ENCODE results near the gene CDKN1A.

The CDKN1A gene

GRCh38 chr6:36660771-36661471, 17.6 kb upstream of the CDKN1A start:
- no peak for TF ChIP-seq TRIM28 (IDR thresholded peaks at IDR 0.05; ENCODE audit: borderline replicate concordance, low read length)
- TF ChIP-seq MEIS1 (CRISPR knock-in tag; IDR thresholded peaks at IDR 0.05; ENCODE audit: borderline replicate concordance): no peak
- TF ChIP-seq, protein P1, sequence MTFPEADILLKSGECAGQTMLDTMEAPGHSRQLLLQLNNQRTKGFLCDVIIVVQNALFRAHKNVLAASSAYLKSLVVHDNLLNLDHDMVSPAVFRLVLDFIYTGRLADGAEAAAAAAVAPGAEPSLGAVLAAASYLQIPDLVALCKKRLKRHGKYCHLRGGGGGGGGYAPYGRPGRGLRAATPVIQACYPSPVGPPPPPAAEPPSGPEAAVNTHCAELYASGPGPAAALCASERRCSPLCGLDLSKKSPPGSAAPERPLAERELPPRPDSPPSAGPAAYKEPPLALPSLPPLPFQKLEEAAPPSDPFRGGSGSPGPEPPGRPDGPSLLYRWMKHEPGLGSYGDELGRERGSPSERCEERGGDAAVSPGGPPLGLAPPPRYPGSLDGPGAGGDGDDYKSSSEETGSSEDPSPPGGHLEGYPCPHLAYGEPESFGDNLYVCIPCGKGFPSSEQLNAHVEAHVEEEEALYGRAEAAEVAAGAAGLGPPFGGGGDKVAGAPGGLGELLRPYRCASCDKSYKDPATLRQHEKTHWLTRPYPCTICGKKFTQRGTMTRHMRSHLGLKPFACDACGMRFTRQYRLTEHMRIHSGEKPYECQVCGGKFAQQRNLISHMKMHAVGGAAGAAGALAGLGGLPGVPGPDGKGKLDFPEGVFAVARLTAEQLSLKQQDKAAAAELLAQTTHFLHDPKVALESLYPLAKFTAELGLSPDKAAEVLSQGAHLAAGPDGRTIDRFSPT (tag by site-specific recombination; IDR thresholded peaks at IDR 0.05): no peak
- Histone ChIP-seq H3K36me3 (ENCODE audit: control insufficient read depth in 2 of 2, insufficient read depth in 1 of 2, low read length in 2 of 2) (no peaks in the 10 kb centered on the region), H3K4me1 (ENCODE audit: control insufficient read depth, insufficient read depth, low read length) (no peaks in the 10 kb centered on the region), H3K4me3 (ENCODE audit: low read depth, low read length) (no peak overlapping the region), H3K27ac (ENCODE audit: extremely low read depth, low read depth, low read length) (no peak overlapping the region), H3K9me3 (ENCODE audit: control insufficient read depth, insufficient read depth, low read depth, low read length) (no peaks in the 10 kb centered on the region)
- ChIA-PET POLR2A (no interaction called here), CTCF (no interaction called here)

DNA sequence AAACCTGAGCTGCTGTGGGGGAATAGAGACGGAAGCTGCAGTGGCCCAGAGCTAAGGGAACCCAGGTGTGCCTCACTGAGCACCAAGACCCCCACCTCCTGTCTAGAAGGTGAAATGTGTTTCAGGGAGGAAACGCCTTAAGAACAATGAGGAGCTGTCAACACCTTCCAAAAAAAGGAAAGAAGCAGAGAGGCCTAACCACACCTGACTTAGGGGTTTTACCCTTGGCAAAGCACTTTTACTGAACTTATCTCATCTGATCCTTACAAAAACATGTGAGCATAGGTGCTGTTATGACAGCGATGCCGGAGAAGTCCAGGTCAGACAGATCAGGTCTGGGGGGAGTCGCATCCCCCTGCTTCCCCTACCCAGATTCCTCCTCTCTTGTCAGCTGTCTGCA, 16.1 kb upstream of the CDKN1A start:
- H3K9me3 ChIP-seq (ENCODE audit: control insufficient read depth, insufficient read depth, low read depth, low read length): no peaks in the 10 kb centered on the region
- CTCF ChIA-PET: interaction anchor here (0.5 to 1.6 kb wide), 5 partner anchors 11 to 548 kb away, joined by 4 to 7 read pairs (median 4); no protein-coding TSS in a partner anchor
- no peak overlapping the region for H3K4me3 ChIP-seq (ENCODE audit: low read depth, low read length)
- no peaks in the 10 kb centered on the region for H3K36me3 ChIP-seq (ENCODE audit: control insufficient read depth in 2 of 2, insufficient read depth in 1 of 2, low read length in 2 of 2)
- H3K27ac ChIP-seq (ENCODE audit: extremely low read depth, low read depth, low read length): no peak overlapping the region
- POLR2A ChIA-PET: interaction anchor here (0.6 to 8.8 kb wide), 2 partner anchors 16 to 35 kb away, joined by 3 to 143 read pairs; partner anchors contain the start of genes CDKN1A and RAB44
- TF ChIP-seq ZNF423 (tag by site-specific recombination; IDR thresholded peaks at IDR 0.05): no peak
- no peak for TF ChIP-seq ZNF785 (tag by site-specific recombination; IDR thresholded peaks at IDR 0.05)
- TF ChIP-seq ZNF585B (tag by site-specific recombination; IDR thresholded peaks at IDR 0.05): no peak
- no peak for TF ChIP-seq HOXC10 (CRISPR knock-in tag; IDR thresholded peaks at IDR 0.05)
- peaks cover 12% of the 10 kb centered on the region for H3K4me1 ChIP-seq (ENCODE audit: control insufficient read depth, insufficient read depth, low read length)

- peak; percentile 85 for TF ChIP-seq KLF1 (tag by site-specific recombination; IDR thresholded peaks at IDR 0.05)
- no peak for TF ChIP-seq ZNF426 (tag by site-specific recombination; IDR thresholded peaks at IDR 0.05)
- peak; percentile 68 for TF ChIP-seq SCRT2 (tag by site-specific recombination; IDR thresholded peaks at IDR 0.05)
- Histone ChIP-seq H3K36me3 (ENCODE audit: control insufficient read depth in 2 of 2, insufficient read depth in 1 of 2, low read length in 2 of 2) (no peaks in the 10 kb centered on the region), H3K27ac (ENCODE audit: extremely low read depth, low read depth, low read length) (no peak overlapping the region), H3K4me3 (ENCODE audit: low read depth, low read length) (no peak overlapping the region), H3K4me1 (ENCODE audit: control insufficient read depth, insufficient read depth, low read length) (peaks cover 15% of the 10 kb centered on the region), H3K9me3 (ENCODE audit: control insufficient read depth, insufficient read depth, low read depth, low read length) (no peaks in the 10 kb centered on the region)
- CTCF ChIA-PET: interaction anchor here (0.8 to 1.6 kb wide), 4 partner anchors 12 to 548 kb away, joined by 4 to 7 read pairs (median 4); no protein-coding TSS in a partner anchor
- POLR2A ChIA-PET: interaction anchor here (0.6 to 8.8 kb wide), 3 partner anchors 15 to 61 kb away, joined by 3 to 143 read pairs (median 4); partner anchors contain the start of genes CDKN1A and RAB44
Observed at GRCh38 chr6:36662827-36663256, 15.7 kb upstream of the CDKN1A start.

DNA sequence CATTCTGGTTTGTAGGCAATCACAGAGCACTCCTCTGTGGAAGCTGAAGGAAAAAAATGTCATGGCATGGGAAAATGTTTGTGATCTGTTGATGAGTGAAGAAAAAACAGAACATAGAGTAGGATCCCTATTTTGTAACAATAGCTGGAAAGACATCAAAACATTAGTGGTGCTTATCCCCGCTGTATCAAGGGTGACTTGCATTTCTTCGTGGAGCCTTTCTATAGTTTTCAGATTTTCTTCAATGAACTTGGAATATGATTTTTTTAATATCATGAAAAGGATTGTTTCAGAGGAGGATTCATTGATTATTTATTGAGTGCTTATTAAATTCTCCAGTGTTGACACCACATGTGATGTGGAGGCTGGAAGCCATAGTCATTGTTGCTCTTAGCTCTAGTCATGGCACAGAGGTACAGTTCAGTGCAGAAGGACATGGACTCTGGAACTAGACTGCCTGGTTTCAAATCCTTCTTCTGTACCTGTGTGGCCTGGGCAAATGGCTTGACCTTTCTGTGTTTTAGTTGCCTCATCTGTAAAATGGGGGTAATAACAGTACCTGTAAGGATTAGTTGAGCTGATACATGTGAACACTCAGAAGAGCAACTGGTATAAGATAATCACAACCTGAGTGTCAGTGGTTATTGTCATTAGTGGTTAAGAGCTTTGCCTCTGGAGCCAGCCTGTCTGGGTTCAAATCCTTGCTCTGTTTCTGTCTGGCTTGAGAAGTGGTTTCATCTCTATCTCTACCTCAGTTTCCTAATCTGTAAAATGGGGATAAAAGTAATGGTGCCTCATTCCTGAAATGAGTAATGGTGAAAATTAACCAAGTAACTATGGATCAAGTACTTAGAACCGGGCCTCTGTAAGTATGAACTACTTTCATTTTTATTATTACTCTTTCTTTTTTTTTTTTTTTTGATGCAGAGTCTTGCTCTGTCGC, 14.7 kb upstream of the CDKN1A start:
- CTCF ChIA-PET: interaction anchor here (0.7 to 0.8 kb wide), 2 partner anchors 15 to 61 kb away, joined by 3 to 4 read pairs; partner anchors contain the start of gene CDKN1A
- POLR2A ChIA-PET: interaction anchor here (1.1 to 8.8 kb wide), 2 partner anchors 15 to 62 kb away, joined by 4 to 143 read pairs; partner anchors contain the start of gene CDKN1A
- Histone ChIP-seq H3K4me1 (ENCODE audit: control insufficient read depth, insufficient read depth, low read length) (peaks cover 15% of the 10 kb centered on the region), H3K9me3 (ENCODE audit: control insufficient read depth, insufficient read depth, low read depth, low read length) (no peaks in the 10 kb centered on the region), H3K4me3 (ENCODE audit: low read depth, low read length) (no peak overlapping the region), H3K27ac (ENCODE audit: extremely low read depth, low read depth, low read length) (no peak overlapping the region), H3K36me3 (ENCODE audit: control insufficient read depth in 2 of 2, insufficient read depth in 1 of 2, low read length in 2 of 2) (no peaks in the 10 kb centered on the region)
- TF ChIP-seq ZNF664 (tag by site-specific recombination; IDR thresholded peaks at IDR 0.05): peak; percentile 86
- TF ChIP-seq, protein P2, sequence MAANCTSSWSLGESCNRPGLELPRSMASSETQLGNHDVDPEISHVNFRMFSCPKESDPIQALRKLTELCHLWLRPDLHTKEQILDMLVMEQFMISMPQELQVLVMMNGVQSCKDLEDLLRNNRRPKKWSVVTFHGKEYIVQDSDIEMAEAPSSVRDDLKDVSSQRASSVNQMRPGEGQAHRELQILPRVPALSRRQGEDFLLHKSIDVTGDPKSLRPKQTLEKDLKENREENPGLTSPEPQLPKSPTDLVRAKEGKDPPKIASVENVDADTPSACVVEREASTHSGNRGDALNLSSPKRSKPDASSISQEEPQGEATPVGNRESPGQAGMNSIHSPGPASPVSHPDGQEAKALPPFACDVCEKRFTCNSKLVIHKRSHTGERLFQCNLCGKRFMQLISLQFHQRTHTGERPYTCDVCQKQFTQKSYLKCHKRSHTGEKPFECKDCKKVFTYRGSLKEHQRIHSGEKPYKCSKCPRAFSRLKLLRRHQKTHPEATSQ (tag by site-specific recombination; IDR thresholded peaks at IDR 0.05): no peak
- no peak for TF ChIP-seq HOXA7 (CRISPR knock-in tag; IDR thresholded peaks at IDR 0.05; ENCODE audit: borderline replicate concordance)
- no peak for TF ChIP-seq ZNF404 (tag by site-specific recombination; IDR thresholded peaks at IDR 0.05)
